ENCODE measurements around the gene MROH2B.

DNA sequence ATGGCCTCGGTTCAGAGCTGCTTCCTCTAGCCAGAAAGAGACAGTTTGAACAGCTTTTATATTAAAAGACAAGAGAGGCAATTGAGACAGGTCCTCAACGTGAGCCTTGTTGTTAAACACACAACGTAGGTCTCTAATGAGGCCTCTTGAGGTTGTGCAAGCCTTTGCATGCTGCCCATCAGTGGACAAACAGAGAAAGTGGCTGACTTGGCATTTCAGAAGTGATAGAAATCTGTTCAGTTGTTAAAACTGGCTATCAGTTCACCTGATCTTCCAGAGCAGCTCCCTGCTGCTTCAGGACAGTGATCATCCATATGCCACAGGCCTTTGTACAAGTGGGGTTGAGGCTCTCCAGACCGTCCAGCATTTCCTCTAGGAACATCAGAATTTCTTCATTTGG, 58.8 kb downstream of the MROH2B start:
- TF ChIP-seq, protein P1, sequence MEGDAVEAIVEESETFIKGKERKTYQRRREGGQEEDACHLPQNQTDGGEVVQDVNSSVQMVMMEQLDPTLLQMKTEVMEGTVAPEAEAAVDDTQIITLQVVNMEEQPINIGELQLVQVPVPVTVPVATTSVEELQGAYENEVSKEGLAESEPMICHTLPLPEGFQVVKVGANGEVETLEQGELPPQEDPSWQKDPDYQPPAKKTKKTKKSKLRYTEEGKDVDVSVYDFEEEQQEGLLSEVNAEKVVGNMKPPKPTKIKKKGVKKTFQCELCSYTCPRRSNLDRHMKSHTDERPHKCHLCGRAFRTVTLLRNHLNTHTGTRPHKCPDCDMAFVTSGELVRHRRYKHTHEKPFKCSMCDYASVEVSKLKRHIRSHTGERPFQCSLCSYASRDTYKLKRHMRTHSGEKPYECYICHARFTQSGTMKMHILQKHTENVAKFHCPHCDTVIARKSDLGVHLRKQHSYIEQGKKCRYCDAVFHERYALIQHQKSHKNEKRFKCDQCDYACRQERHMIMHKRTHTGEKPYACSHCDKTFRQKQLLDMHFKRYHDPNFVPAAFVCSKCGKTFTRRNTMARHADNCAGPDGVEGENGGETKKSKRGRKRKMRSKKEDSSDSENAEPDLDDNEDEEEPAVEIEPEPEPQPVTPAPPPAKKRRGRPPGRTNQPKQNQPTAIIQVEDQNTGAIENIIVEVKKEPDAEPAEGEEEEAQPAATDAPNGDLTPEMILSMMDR (IDR thresholded peaks at IDR 0.05): no peak
- TF ChIP-seq POLR2A (IDR thresholded peaks at IDR 0.05): no peak
